ENCODE measurements around the gene GOLGA8F. TPM values are rescaled to one million over a fixed set of nuclear protein-coding genes. Genes with fewer than 3 reads are reported as not detected.
"Not testable (repeated sequence)": the region's sequence is repeated elsewhere in the genome, so short reads cannot be mapped to it uniquely, and the experiment has no call there.

GOLGA8F gene
- total RNA-seq, 2 experiments from 2014 or later, result not detected

- H3K27me3 ChIP-seq (ENCODE audit: control insufficient read depth in 1 of 2, insufficient read depth in 2 of 2, low read length in 2 of 2); intact Hi-C loops (cut with DNase I, micrococcal nuclease); H3K36me3 ChIP-seq (ENCODE audit: insufficient read depth, low read length); H3K4me1 ChIP-seq (ENCODE audit: insufficient read depth, low read length); H3K27ac Mint-ChIP-seq; ATAC-seq (ENCODE audit: poor library complexity); H3K4me1 Mint-ChIP-seq (ENCODE audit: low read depth); H3K36me3 Mint-ChIP-seq (ENCODE audit: low read depth); H3K9me3 Mint-ChIP-seq; H3K27ac ChIP-seq (ENCODE audit: low read depth in 1 of 2, low read length in 2 of 2); H3K4me3 ChIP-seq (ENCODE audit: low read length); H3K9me3 ChIP-seq (ENCODE audit: control insufficient read depth in 1 of 2, insufficient read depth in 1 of 2, low read length in 2 of 2); H3K27me3 Mint-ChIP-seq; H3K4me3 Mint-ChIP-seq; POLR2A ChIA-PET; CTCF ChIA-PET; DNase-seq: not testable (repeated sequence)
Measured at GRCh38 chr15:28435594-28435993, 57.1 kb downstream of the GOLGA8F start.

Small RNA genes within 50 kb of the gene (microRNA-seq; reads per million reads assigned to microRNA genes)
- gene MIR4509-2 (ENCODE audit: borderline microRNAs expressed, borderline replicate concordance), result not detected

Other genes with a start within 250 kb of the GOLGA8F start
- gene HERC2, start 56.5 kb upstream of the GOLGA8F start, total RNA-seq, result 10 to 100 TPM; 36.0 to 36.5 TPM
- not detected for gene GOLGA6L24, start 20.6 kb upstream of the GOLGA8F start, total RNA-seq
- gene GOLGA8G, start 154.3 kb downstream of the GOLGA8F start, total RNA-seq, result not detected
- gene GOLGA6L25, start 174.9 kb downstream of the GOLGA8F start, total RNA-seq, result not detected

All from CD4-positive, alpha-beta T cell (primary cell).